ENCODE results near the gene PPP4R2.

The PPP4R2 gene

GRCh38 chr3:73080216-73080966 lies 83.8 kb downstream of the PPP4R2 start:
- no peak for TF ChIP-seq CTCF (IDR thresholded peaks at IDR 0.05; ENCODE audit: low read depth, low read length)
- no peak overlapping the region for H3K4me3 ChIP-seq (ENCODE audit: low read depth, low read length)

- no peak overlapping the region for H3K4me3 ChIP-seq (ENCODE audit: low read depth, low read length)
- no peak for TF ChIP-seq CTCF (IDR thresholded peaks at IDR 0.05; ENCODE audit: low read depth, low read length)
These were observed 84.5 kb downstream of the PPP4R2 start for GRCh38 chr3:73081140-73081539.

- TF ChIP-seq CTCF (IDR thresholded peaks at IDR 0.05; ENCODE audit: low read depth, low read length): no peak
- no peak overlapping the region for H3K4me3 ChIP-seq (ENCODE audit: low read depth, low read length)
These were observed 87.6 kb downstream of the PPP4R2 start for GRCh38 chr3:73084170-73084569.

- H3K4me3 ChIP-seq (ENCODE audit: low read depth, low read length): peak overlapping the region; percentile 8; the same call in 1 of the 2 replicates
- TF ChIP-seq CTCF (IDR thresholded peaks at IDR 0.05; ENCODE audit: low read depth, low read length): peak; percentile 48
These were observed 89.5 kb downstream of the PPP4R2 start for GRCh38 chr3:73086071-73086494.

GRCh38 chr3:73094129-73094528 lies 97.5 kb downstream of the PPP4R2 start:
- no peak for TF ChIP-seq CTCF (IDR thresholded peaks at IDR 0.05; ENCODE audit: low read depth, low read length)
- H3K4me3 ChIP-seq (ENCODE audit: low read depth, low read length): no peak overlapping the region

GRCh38 chr3:73094951-73095350 lies 98.3 kb downstream of the PPP4R2 start:
- no peak for TF ChIP-seq CTCF (IDR thresholded peaks at IDR 0.05; ENCODE audit: low read depth, low read length)
- H3K4me3 ChIP-seq (ENCODE audit: low read depth, low read length): no peak overlapping the region

GRCh38 chr3:73096169-73096568 lies 99.6 kb downstream of the PPP4R2 start:
- TF ChIP-seq CTCF (IDR thresholded peaks at IDR 0.05; ENCODE audit: low read depth, low read length): no peak
- H3K4me3 ChIP-seq (ENCODE audit: low read depth, low read length): no peak overlapping the region
